Stomach smooth muscle (tissue), 2 donors: Measurements from ENCODE around the gene GPR78.

Source experiments
- H3K27ac ChIP-seq: one replicate; pipeline ENCODE4 v1.7.0; 2013; ENCODE audit warnings: mild to moderate bottlenecking, low read length, inconsistent platforms
- H3K27me3 ChIP-seq, 2 donors: one replicate each; pipeline ENCODE4 v1.7.0; 2013; ENCODE audit warnings: low read length in 2 of 2; ENCODE audit not compliant: insufficient read depth in 2 of 2, control insufficient read depth in 1 of 2
- H3K36me3 ChIP-seq, 2 donors: one replicate each; pipeline ENCODE4 v1.7.0; 2013; ENCODE audit warnings: low read length in 2 of 2; ENCODE audit not compliant: control insufficient read depth in 2 of 2, insufficient read depth in 2 of 2
- H3K4me1 ChIP-seq: one replicate; pipeline ENCODE4 v1.7.0; 2013; ENCODE audit warnings: low read length; ENCODE audit not compliant: control insufficient read depth, insufficient read depth
- H3K4me3 ChIP-seq, 2 donors: one replicate each; pipeline ENCODE4 v1.7.0; 2013; ENCODE audit warnings: low read length in 2 of 2
- H3K9ac ChIP-seq, 2 donors: one replicate each; pipeline ENCODE4 v1.7.0; 2013; ENCODE audit warnings: low read length in 2 of 2, mild to moderate bottlenecking in 1 of 2
- H3K9me3 ChIP-seq, 2 donors: one replicate each; pipeline ENCODE4 v1.7.0; 2013; ENCODE audit warnings: low read length in 2 of 2; ENCODE audit not compliant: control insufficient read depth in 2 of 2
- donor health status: healthy.
- donor health status: Pancreatic carcinoma.

Gene GPR78, protein sequence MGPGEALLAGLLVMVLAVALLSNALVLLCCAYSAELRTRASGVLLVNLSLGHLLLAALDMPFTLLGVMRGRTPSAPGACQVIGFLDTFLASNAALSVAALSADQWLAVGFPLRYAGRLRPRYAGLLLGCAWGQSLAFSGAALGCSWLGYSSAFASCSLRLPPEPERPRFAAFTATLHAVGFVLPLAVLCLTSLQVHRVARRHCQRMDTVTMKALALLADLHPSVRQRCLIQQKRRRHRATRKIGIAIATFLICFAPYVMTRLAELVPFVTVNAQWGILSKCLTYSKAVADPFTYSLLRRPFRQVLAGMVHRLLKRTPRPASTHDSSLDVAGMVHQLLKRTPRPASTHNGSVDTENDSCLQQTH

DNA sequence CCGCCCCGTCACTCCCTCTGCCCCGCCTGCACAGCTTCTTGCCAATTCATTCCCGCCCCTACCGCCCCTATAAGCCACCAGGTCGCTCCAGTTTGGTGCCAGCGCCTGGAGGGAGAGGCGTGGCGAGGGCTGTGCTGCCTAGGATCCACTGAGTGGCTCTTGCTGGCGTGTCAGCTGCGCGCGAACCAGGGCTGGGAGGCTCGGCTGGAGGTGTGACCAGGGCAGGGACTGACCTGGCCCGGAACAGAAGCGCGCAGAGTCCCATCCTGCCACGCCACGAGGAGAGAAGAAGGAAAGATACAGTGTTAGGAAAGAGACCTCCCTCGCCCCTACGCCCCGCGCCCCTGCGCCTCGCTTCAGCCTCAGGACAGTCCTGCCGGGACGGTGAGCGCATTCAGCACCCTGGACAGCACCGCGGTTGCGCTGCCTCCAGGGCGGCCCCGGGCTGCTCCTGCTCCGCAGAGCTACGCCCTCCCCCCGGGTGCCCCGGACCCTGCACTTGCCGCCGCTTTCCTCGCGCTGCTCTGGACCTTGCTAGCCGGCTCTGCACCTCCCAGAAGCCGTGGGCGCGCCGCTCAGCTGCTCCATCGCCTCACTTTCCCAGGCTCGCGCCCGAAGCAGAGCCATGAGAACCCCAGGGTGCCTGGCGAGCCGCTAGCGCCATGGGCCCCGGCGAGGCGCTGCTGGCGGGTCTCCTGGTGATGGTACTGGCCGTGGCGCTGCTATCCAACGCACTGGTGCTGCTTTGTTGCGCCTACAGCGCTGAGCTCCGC, at the start of gene GPR78:
TSS of gene GPR78 (plus strand) at position 72 of the 773 bp plus-strand sequence. CDS start at position 663, 591 bp downstream.
- Histone ChIP-seq H3K9me3 (no peaks in the 10 kb centered on the region), H3K4me1 (no peaks in the 10 kb centered on the region), H3K27me3 (peaks cover 18 to 35% of the 10 kb centered on the region in 2 donors), H3K36me3 (no peaks in the 10 kb centered on the region), H3K4me3 (no peak within 1 kb of the TSS), H3K27ac (no peak within 1 kb of the TSS), H3K9ac (no peak within 1 kb of the TSS)

- Histone ChIP-seq H3K4me3 (no peak overlapping the region), H3K27ac (no peak overlapping the region), H3K9me3 (peaks cover 0 to 3% of the 10 kb centered on the region in 2 donors), H3K9ac (no peak overlapping the region), H3K36me3 (no peaks in the 10 kb centered on the region), H3K27me3 (no peaks in the 10 kb centered on the region), H3K4me1 (peaks cover 27% of the 10 kb centered on the region)
Observed at GRCh38 chr4:8532245-8532781, 47.9 kb upstream of the GPR78 start.

- peaks cover 0 to 3% of the 10 kb centered on the region in 2 donors for H3K9me3 ChIP-seq
- no peaks in the 10 kb centered on the region for H3K27me3 ChIP-seq
- H3K4me3 ChIP-seq, result no peak overlapping the region
- no peaks in the 10 kb centered on the region for H3K36me3 ChIP-seq
- H3K27ac ChIP-seq, result peak overlapping the region; percentile 55
- no peak overlapping the region for H3K9ac ChIP-seq
- peaks cover 30% of the 10 kb centered on the region for H3K4me1 ChIP-seq
Observed at GRCh38 chr4:8533274-8533865, 46.8 kb upstream of the GPR78 start.

DNA sequence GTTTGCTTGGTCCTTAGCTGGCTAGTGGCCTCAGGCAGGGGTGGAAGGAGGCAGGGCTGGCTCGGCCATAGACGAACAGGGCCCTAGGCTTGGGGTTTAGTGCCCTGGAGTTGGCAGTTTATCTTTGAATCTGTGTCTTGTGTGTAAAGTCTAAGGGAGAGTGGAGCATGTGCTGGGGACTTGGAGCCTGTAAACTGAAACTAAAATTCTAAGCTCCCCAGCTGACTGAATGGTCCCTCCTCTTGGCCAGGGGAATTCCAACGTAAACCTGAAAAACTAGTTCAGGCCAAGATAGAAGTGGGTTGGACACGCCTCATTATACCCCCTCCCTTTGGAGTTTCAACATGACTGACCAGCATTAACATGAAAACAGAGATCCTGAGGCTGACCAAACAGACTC, 46.1 kb upstream of the GPR78 start:
- Histone ChIP-seq H3K36me3 (no peaks in the 10 kb centered on the region), H3K9me3 (no peaks in the 10 kb centered on the region), H3K4me1 (peaks cover 30% of the 10 kb centered on the region), H3K4me3 (peak overlapping the region in 1 of 2 donors; percentile 52), H3K27ac (peak overlapping the region; percentile 55), H3K27me3 (no peaks in the 10 kb centered on the region), H3K9ac (peak overlapping the region in 1 of 2 donors; percentile 55)

- no peaks in the 10 kb centered on the region for H3K36me3 ChIP-seq
- H3K4me3 ChIP-seq, result peak overlapping the region in 1 of 2 donors; percentile 52
- peaks cover 30% of the 10 kb centered on the region for H3K4me1 ChIP-seq
- no peak overlapping the region for H3K9ac ChIP-seq
- peak overlapping the region; percentile 55 for H3K27ac ChIP-seq
- no peaks in the 10 kb centered on the region for H3K27me3 ChIP-seq
- no peaks in the 10 kb centered on the region for H3K9me3 ChIP-seq
Observed at GRCh38 chr4:8534611-8535010, 45.6 kb upstream of the GPR78 start.

GRCh38 chr4:8536467-8536866, 43.7 kb upstream of the GPR78 start:
- Histone ChIP-seq H3K4me1 (peaks cover 30% of the 10 kb centered on the region), H3K4me3 (no peak overlapping the region), H3K27ac (no peak overlapping the region), H3K36me3 (no peaks in the 10 kb centered on the region), H3K27me3 (no peaks in the 10 kb centered on the region), H3K9ac (no peak overlapping the region), H3K9me3 (no peaks in the 10 kb centered on the region)

GRCh38 chr4:8537041-8537461, 43.1 kb upstream of the GPR78 start:
- Histone ChIP-seq H3K27me3 (no peaks in the 10 kb centered on the region), H3K4me1 (peaks cover 30% of the 10 kb centered on the region), H3K9me3 (no peaks in the 10 kb centered on the region), H3K36me3 (no peaks in the 10 kb centered on the region), H3K9ac (peak overlapping the region in 1 of 2 donors; percentile 42), H3K27ac (no peak overlapping the region), H3K4me3 (peak overlapping the region in 1 of 2 donors; percentile 58)

- no peak overlapping the region for H3K4me3 ChIP-seq
- H3K4me1 ChIP-seq, result peaks cover 30% of the 10 kb centered on the region
- no peak overlapping the region for H3K9ac ChIP-seq
- H3K27me3 ChIP-seq, result no peaks in the 10 kb centered on the region
- H3K9me3 ChIP-seq, result no peaks in the 10 kb centered on the region
- no peaks in the 10 kb centered on the region for H3K36me3 ChIP-seq
- H3K27ac ChIP-seq, result no peak overlapping the region
Observed at GRCh38 chr4:8538076-8538702, 42.0 kb upstream of the GPR78 start.

GRCh38 chr4:8538703-8539567, 41.3 kb upstream of the GPR78 start:
- no peak overlapping the region for H3K9ac ChIP-seq
- no peaks in the 10 kb centered on the region for H3K36me3 ChIP-seq
- H3K27ac ChIP-seq, result no peak overlapping the region

More at GRCh38 chr4:8538703-8539567, 41.3 kb upstream of the GPR78 start:
- Histone ChIP-seq H3K4me3 (no peak overlapping the region), H3K27me3 (no peaks in the 10 kb centered on the region), H3K4me1 (peaks cover 27% of the 10 kb centered on the region), H3K9me3 (no peaks in the 10 kb centered on the region)
